ENCODE data around the gene STK33.

- no peak for TF ChIP-seq POLR2A (IDR thresholded peaks at IDR 0.05; ENCODE audit: low read length)
- TF ChIP-seq GATA1 (IDR thresholded peaks at IDR 0.05; ENCODE audit: low read depth, low read length), result no peak
Observed at GRCh38 chr11:8477680-8478079, 116.3 kb downstream of the STK33 start.

Measured in erythroblast (primary cell).